Lower leg skin (tissue), 4 donors: ENCODE measurements around the gene FSD2. TPM values are rescaled to one million over a fixed set of nuclear protein-coding genes. Genes with fewer than 3 reads are reported as not detected.

Source experiments
- DNase-seq, 2 donors: peaks; one replicate each; pipeline ENCODE4 v3.0.0-alpha.2; 2019; ENCODE audit warnings: low spot score in 2 of 2
- H3K4me3 ChIP-seq: fragments of 200-600 bp; sonication (generic); 2 replicates; pipeline ENCODE4 v1.5.1; 2017; ENCODE audit warnings: mild to moderate bottlenecking, low read depth; ENCODE audit not compliant: poor library complexity, severe bottlenecking
- CTCF ChIP-seq, 3 donors: fragments of 450-650 bp; IDR thresholded peaks; one replicate each; pipeline ENCODE4 v1.5.1; 2016; ENCODE audit warnings: antibody characterized with exemption in 3 of 3, mild to moderate bottlenecking in 3 of 3, moderate library complexity in 2 of 3
- POLR2A ChIP-seq, 2 donors: fragments of 450-650 bp; IDR thresholded peaks; one replicate each; pipeline ENCODE4 v1.6.1; 2016 to 2017; ENCODE audit warnings: antibody characterized with exemption in 2 of 2, mild to moderate bottlenecking in 1 of 2, moderate library complexity in 1 of 2
- WGBS, 2 donors: methylation state at CpG; one replicate each; pipeline ENCODE4 v1.1.5; 2018; 5-methylcytosine and 5-hydroxymethylcytosine counted together
- intact Hi-C: fragments of 100-400 bp; cut with DNase I; formaldehyde crosslinking; loops from one replicate; pipeline ENCODE4 v1.15.0; 2023; ENCODE audit warnings: low total_unique reads
- total RNA-seq, 4 donors: library from RNA; depleted of rRNA; stranded (reverse); fragments of >200 nt; gene quantifications; one replicate each; pipeline ENCODE4 v1.1.0, GENCODE V29; 2016

FSD2 gene
- total RNA-seq: under 1 TPM in 1 of 4 donors, not detected in 3; 0.19 TPM

GRCh38 chr15:82805994-82806406 lies at the start of gene FSD2:
FSD2 (minus strand) TSS chr15:82806069; CDS start chr15:82787390, 18,679 bp downstream.
- no peak within 1 kb of the TSS for H3K4me3 ChIP-seq
- DNase-seq: no peak
- no peak for TF ChIP-seq CTCF (IDR thresholded peaks at IDR 0.05)
- 70 to 75% methylated on average over 2 of the region's 2 CpGs for WGBS, 2 donors
- intact Hi-C loops: no loop called here

- TF ChIP-seq CTCF (IDR thresholded peaks at IDR 0.05) (no peak), POLR2A (IDR thresholded peaks at IDR 0.05) (no peak)
- peak in 1 of 2 donors; percentile 70 for DNase-seq
- 89 to 92% methylated on average over 19 to 21 of the region's 21 CpGs for WGBS, 2 donors
- intact Hi-C loops: loop anchor here (10.0 kb wide), 1 partner anchor 150 kb away; no protein-coding TSS in a partner anchor
- no peak overlapping the region for H3K4me3 ChIP-seq
These were observed 48.7 kb upstream of the FSD2 start for GRCh38 chr15:82854554-82854953.

GRCh38 chr15:82852941-82853561 lies 47.2 kb upstream of the FSD2 start:
- peak in 1 of 2 donors; percentile 78 for DNase-seq
- WGBS, 2 donors: 60 to 66% methylated on average over 16 of the region's 16 CpGs
- intact Hi-C loops: loop anchor here (10.0 kb wide), 1 partner anchor 152 kb away; no protein-coding TSS in a partner anchor
- no peak for TF ChIP-seq POLR2A (IDR thresholded peaks at IDR 0.05)
- no peak for TF ChIP-seq CTCF (IDR thresholded peaks at IDR 0.05)
- H3K4me3 ChIP-seq: no peak overlapping the region

GRCh38 chr15:82851981-82852511 lies 46.2 kb upstream of the FSD2 start:
- 79 to 84% methylated on average over 9 of the region's 9 CpGs for WGBS, 2 donors
- peak in 1 of 2 donors; percentile 53 for DNase-seq
- H3K4me3 ChIP-seq: no peak overlapping the region
- TF ChIP-seq CTCF (IDR thresholded peaks at IDR 0.05) (no peak), POLR2A (IDR thresholded peaks at IDR 0.05) (no peak)
- intact Hi-C loops: loop anchor here (10.0 kb wide), 1 partner anchor 153 kb away; no protein-coding TSS in a partner anchor

- DNase-seq: peak in 1 of 2 donors; percentile 59
- intact Hi-C loops: loop anchor here (10.0 kb wide), 1 partner anchor 153 kb away; no protein-coding TSS in a partner anchor
- WGBS, 2 donors: 83 to 94% methylated on average over 14 of the region's 14 CpGs
- no peak for TF ChIP-seq POLR2A (IDR thresholded peaks at IDR 0.05)
- TF ChIP-seq CTCF (IDR thresholded peaks at IDR 0.05): no peak
- no peak overlapping the region for H3K4me3 ChIP-seq
These were observed 45.5 kb upstream of the FSD2 start for GRCh38 chr15:82851306-82851850.
